Type B pancreatic cell (in vitro differentiated cells): ENCODE measurements around the gene OR8B8. TPM values are rescaled to one million over a fixed set of nuclear protein-coding genes. Genes with fewer than 3 reads are reported as not detected.

Experiments used
- DNase-seq: peaks from one replicate; pipeline ENCODE4 v3.0.0; 2021; ENCODE audit warnings: mixed read lengths; ENCODE audit not compliant: unreplicated experiment; ENCODE audit errors: extremely low spot score
- H3K27ac Mint-ChIP-seq: 2 replicates; pipeline ENCODE4 v1.8.0; 2021; ENCODE audit warnings: mild to moderate bottlenecking, mixed read lengths
- H3K27me3 Mint-ChIP-seq: 2 replicates; pipeline ENCODE4 v1.8.0; 2021; ENCODE audit warnings: mixed read lengths
- H3K36me3 Mint-ChIP-seq: 2 replicates; pipeline ENCODE4 v1.8.0; 2021; ENCODE audit warnings: mixed read lengths
- H3K4me1 Mint-ChIP-seq: one replicate; pipeline ENCODE4 v1.8.0; 2021; ENCODE audit warnings: mixed read lengths; ENCODE audit not compliant: unreplicated experiment
- H3K4me3 Mint-ChIP-seq: 2 replicates; pipeline ENCODE4 v1.8.0; 2021; ENCODE audit warnings: mild to moderate bottlenecking, mixed read lengths
- H3K9me3 Mint-ChIP-seq: 2 replicates; pipeline ENCODE4 v1.8.0; 2021; ENCODE audit warnings: mixed read lengths
- CTCF ChIP-seq: fragments of 200-600 bp; sonication (generic); conservative IDR thresholded peaks from 2 replicates; pipeline ENCODE4 v1.5.0; 2021; ENCODE audit warnings: antibody characterized with exemption, mild to moderate bottlenecking
- long read RNA-seq: library from polyadenylated mRNA; unstranded; transcript quantifications from one replicate; pipeline ENCODE4 v2.0.0, GENCODE V29; 2020
- total RNA-seq: library from RNA; stranded (reverse); gene quantifications from 2 replicates; pipeline ENCODE4 v1.2.1, GENCODE V29; 2021; ENCODE audit warnings: low replicate concordance

OR8B8 gene
- total RNA-seq = 0.14 TPM in 1 of 2 replicates, not detected in the other
- long read RNA-seq = 0 reads

- no peak for DNase-seq
- Mint-ChIP-seq H3K36me3 (no peaks in the 10 kb centered on the region), H3K9me3 (no peaks in the 10 kb centered on the region), H3K27me3 (peaks cover 10% of the 10 kb centered on the region), H3K27ac (no peak within 1 kb of the TSS), H3K4me3 (no peak within 1 kb of the TSS), H3K4me1 (no peaks in the 10 kb centered on the region)
- TF ChIP-seq CTCF = no peak
These were observed at the start of gene OR8B8 for GRCh38 chr11:124445646-124446150. Gene OR8B8, minus strand, starts transcription at chr11:124445696. Its CDS starts 4,611 bp downstream, at chr11:124441085.

GRCh38 chr11:124493016-124493655 is 47.6 kb upstream of the OR8B8 start:
- H3K4me3 Mint-ChIP-seq = no peak overlapping the region
- no peak for DNase-seq
- no peaks in the 10 kb centered on the region for H3K9me3 Mint-ChIP-seq
- peaks cover 8% of the 10 kb centered on the region for H3K27me3 Mint-ChIP-seq
- no peaks in the 10 kb centered on the region for H3K4me1 Mint-ChIP-seq
- H3K36me3 Mint-ChIP-seq = no peaks in the 10 kb centered on the region
- H3K27ac Mint-ChIP-seq = no peak overlapping the region
- no peak for TF ChIP-seq CTCF

- no peaks in the 10 kb centered on the region for H3K36me3 Mint-ChIP-seq
These were observed 37.9 kb upstream of the OR8B8 start for GRCh38 chr11:124483422-124483821.

GRCh38 chr11:124482362-124483147 is 37.1 kb upstream of the OR8B8 start:
- no peak for TF ChIP-seq CTCF
- Mint-ChIP-seq H3K36me3 (no peaks in the 10 kb centered on the region), H3K9me3 (no peaks in the 10 kb centered on the region), H3K27ac (no peak overlapping the region), H3K27me3 (peaks cover 22% of the 10 kb centered on the region), H3K4me3 (no peak overlapping the region), H3K4me1 (peaks cover 14% of the 10 kb centered on the region)
- no peak for DNase-seq

More at GRCh38 chr11:124483422-124483821, 37.9 kb upstream of the OR8B8 start:
- H3K4me1 Mint-ChIP-seq = peaks cover 14% of the 10 kb centered on the region
- peak; percentile 29 for TF ChIP-seq CTCF
- peaks cover 22% of the 10 kb centered on the region for H3K27me3 Mint-ChIP-seq
- H3K27ac Mint-ChIP-seq = no peak overlapping the region
- no peak for DNase-seq
- H3K4me3 Mint-ChIP-seq = no peak overlapping the region
- no peaks in the 10 kb centered on the region for H3K9me3 Mint-ChIP-seq

GRCh38 chr11:124481365-124482323 is 36.1 kb upstream of the OR8B8 start:
- Mint-ChIP-seq H3K4me3 (peak overlapping the region; percentile 86), H3K36me3 (no peaks in the 10 kb centered on the region), H3K27me3 (peaks cover 22% of the 10 kb centered on the region), H3K27ac (peak overlapping the region; percentile 77), H3K9me3 (no peaks in the 10 kb centered on the region), H3K4me1 (peaks cover 14% of the 10 kb centered on the region)
- no peak for DNase-seq
- no peak for TF ChIP-seq CTCF
